ENCODE measurements around the gene ABLIM2.
A peak's percentile ranks its signal among the peaks of the same experiment; 100 is the strongest.

The ABLIM2 gene

DNA sequence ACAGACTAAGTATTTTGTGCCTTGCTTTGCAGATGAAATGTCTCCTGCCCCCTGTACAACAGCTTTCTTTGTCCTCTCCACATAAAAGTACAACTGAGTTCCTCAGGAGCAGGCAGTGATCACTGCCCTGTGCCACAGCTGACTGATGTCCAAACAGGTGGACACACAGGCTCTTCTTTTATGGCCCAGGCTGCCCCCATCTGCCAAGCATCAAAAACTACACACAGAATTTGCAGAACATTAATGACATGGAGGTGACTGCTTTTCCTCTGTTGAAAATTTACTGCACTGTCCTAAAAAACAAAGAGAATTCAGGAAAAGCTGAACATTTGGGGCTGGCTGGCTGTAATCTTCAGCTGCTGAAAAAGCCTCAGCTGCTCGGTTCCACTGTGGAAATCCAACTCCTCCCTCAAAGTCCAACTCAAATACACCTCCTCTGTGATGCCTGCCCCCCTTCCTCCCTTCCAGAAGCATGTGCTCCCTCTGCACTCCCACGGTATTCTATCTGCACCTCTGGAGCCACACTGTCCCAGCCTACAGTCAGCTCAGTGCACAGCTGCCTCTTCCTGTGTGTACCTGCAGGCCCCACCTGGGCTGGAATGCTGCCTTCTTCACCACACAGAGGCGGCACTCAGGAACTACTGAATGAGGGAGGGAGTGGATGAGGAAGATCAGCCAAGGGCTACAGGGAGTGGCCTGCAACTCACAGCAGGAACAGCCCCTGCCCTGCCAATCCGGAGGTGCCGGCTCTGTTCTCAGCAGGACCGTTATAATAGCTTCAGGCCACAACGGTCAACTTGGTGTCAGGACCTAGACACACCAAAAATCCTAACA, 229.3 kb downstream of the ABLIM2 start:
- TF ChIP-seq, protein P1, sequence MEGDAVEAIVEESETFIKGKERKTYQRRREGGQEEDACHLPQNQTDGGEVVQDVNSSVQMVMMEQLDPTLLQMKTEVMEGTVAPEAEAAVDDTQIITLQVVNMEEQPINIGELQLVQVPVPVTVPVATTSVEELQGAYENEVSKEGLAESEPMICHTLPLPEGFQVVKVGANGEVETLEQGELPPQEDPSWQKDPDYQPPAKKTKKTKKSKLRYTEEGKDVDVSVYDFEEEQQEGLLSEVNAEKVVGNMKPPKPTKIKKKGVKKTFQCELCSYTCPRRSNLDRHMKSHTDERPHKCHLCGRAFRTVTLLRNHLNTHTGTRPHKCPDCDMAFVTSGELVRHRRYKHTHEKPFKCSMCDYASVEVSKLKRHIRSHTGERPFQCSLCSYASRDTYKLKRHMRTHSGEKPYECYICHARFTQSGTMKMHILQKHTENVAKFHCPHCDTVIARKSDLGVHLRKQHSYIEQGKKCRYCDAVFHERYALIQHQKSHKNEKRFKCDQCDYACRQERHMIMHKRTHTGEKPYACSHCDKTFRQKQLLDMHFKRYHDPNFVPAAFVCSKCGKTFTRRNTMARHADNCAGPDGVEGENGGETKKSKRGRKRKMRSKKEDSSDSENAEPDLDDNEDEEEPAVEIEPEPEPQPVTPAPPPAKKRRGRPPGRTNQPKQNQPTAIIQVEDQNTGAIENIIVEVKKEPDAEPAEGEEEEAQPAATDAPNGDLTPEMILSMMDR (conservative IDR thresholded peaks at IDR 0.05; ENCODE audit: control insufficient read depth, insufficient read depth, low read depth, low read length), result peak; percentile 22
- DNase-seq (ENCODE audit: low read depth), result peak; percentile 45
- no peak overlapping the region for H3K4me3 ChIP-seq (ENCODE audit: control insufficient read depth, low read depth, low read length)

DNA sequence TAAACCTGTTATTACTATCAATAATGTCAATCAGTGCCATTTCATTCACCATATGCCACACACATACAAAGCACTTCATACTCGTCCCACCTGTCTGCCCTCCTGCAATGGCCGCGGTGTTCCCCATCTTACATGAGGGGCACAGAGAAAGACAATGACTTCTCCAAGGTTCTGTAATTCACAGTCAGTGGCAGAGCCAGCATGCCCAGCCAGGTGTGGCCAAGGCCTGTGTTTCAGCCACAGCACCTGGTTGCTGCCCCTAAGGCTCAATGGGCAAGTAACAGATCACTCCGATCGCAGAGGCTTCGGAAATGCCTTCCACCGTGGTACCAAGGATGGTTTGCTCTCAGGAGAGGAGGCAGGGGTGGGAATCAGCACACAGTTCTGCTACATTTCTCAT, 229.9 kb downstream of the ABLIM2 start:
- H3K4me3 ChIP-seq (ENCODE audit: control insufficient read depth, low read depth, low read length), result no peak overlapping the region
- TF ChIP-seq, protein P1 (conservative IDR thresholded peaks at IDR 0.05; ENCODE audit: control insufficient read depth, insufficient read depth, low read depth, low read length), result no peak
- no peak for DNase-seq (ENCODE audit: low read depth)

DNA sequence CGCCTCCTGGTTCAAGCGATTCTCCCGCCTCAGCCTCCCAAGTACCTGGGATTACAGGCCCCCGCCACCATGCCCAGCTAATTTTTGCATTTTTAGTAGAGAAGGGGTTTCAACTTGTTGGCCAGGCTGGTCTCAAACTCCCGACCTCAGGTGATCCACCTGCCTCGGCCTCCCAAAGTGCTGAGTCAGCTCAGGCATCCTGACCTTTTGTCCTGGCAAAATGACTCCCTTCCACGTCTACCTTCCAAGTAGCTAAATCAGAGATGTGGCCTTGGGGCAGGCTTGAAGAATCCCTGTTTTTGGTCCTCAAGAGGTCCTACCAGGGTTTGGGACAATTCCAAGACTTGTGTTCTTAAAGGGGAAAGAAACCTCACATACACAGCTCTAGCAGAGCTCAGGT, 231.8 kb downstream of the ABLIM2 start:
- no peak overlapping the region for H3K4me3 ChIP-seq (ENCODE audit: control insufficient read depth, low read depth, low read length)
- TF ChIP-seq, protein P1 (conservative IDR thresholded peaks at IDR 0.05; ENCODE audit: control insufficient read depth, insufficient read depth, low read depth, low read length), result no peak
- DNase-seq (ENCODE audit: low read depth), result no peak

DNA sequence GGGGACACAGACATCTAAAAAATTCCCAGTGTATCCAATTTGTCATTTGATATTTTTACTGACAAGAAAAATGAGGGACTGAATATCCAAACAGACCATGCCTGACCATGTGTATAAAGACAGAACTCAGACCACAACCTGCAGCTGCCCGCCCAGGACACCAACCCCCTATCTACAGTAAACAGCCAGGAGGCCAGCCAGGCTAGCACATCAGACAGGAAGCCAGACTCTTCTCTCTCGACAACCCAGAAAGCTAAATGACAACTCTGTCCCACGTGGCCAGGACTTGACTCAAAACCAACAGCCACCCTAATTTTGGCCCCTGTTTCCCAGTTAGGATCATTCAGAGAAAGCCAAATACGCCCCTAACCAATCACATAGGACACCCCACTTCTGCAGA, 234.0 kb downstream of the ABLIM2 start:
- TF ChIP-seq, protein P1 (conservative IDR thresholded peaks at IDR 0.05; ENCODE audit: control insufficient read depth, insufficient read depth, low read depth, low read length), result no peak
- no peak for DNase-seq (ENCODE audit: low read depth)
- H3K4me3 ChIP-seq (ENCODE audit: control insufficient read depth, low read depth, low read length), result no peak overlapping the region

DNA sequence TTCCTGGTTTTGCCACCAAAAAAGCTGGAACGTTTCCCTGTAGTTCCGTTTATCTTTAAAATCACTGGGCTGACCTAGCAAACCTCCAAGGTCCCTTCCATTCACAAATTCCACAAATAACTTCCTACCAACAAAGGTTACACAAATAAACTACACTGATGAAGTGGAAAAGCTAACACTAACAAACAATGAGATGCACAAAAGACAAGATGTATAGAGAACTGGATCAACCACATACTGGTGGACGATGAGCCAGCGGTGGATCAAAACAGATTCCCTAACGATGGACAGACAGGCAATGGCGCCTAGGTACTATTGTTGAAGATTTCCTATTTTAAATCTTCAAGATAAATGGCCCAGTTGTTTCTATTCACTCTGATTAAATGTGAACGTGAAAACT, 234.4 kb downstream of the ABLIM2 start:
- TF ChIP-seq, protein P1 (conservative IDR thresholded peaks at IDR 0.05; ENCODE audit: control insufficient read depth, insufficient read depth, low read depth, low read length), result no peak
- no peak for DNase-seq (ENCODE audit: low read depth)

DNA sequence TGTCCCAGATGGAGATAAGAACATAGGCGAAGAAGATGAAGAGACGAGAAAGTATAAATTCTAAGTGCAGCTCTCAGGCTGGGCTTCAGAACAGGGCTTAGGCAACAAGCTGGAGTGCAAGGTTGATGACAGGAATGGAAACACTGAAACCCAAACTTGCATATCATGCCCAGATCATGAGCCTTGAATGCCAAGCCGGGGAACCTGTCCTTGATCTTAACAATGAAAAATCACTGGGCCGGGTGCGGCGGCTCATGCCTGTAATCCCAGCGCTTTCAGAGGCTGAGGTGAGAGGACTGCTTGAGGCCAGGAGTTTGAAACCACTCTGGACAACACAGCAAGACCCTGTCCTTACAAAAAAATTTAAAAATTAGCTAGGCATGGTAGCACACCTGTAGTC, 236.1 kb downstream of the ABLIM2 start:
- no peak for DNase-seq (ENCODE audit: low read depth)
- TF ChIP-seq, protein P1 (conservative IDR thresholded peaks at IDR 0.05; ENCODE audit: control insufficient read depth, insufficient read depth, low read depth, low read length), result no peak

More for the DNA sequence above, 234.4 kb downstream of the ABLIM2 start:
- H3K4me3 ChIP-seq (ENCODE audit: control insufficient read depth, low read depth, low read length), result no peak overlapping the region

More for the DNA sequence above, 236.1 kb downstream of the ABLIM2 start:
- H3K4me3 ChIP-seq (ENCODE audit: control insufficient read depth, low read depth, low read length), result no peak overlapping the region

Data from fibroblast of mammary gland (primary cell).